NCI-H2107 treated with DMSO at 0.1 percent for 48 hours (cell line): Measurements from ENCODE around the gene BBC3.

Experiments used
- DNase-seq: peaks from one replicate; lab custom pipeline; 2025; ENCODE audit not compliant: unreplicated experiment; lab: John Stamatoyannopoulos, UW

BBC3 gene

GRCh38 chr19:47200530-47200929 is 30.5 kb downstream of the BBC3 start:
- DNase-seq, result no peak

- no peak for DNase-seq
Observed at GRCh38 chr19:47197141-47197540, 33.9 kb downstream of the BBC3 start.

GRCh38 chr19:47195434-47195833 is 35.6 kb downstream of the BBC3 start:
- DNase-seq, result no peak

DNA sequence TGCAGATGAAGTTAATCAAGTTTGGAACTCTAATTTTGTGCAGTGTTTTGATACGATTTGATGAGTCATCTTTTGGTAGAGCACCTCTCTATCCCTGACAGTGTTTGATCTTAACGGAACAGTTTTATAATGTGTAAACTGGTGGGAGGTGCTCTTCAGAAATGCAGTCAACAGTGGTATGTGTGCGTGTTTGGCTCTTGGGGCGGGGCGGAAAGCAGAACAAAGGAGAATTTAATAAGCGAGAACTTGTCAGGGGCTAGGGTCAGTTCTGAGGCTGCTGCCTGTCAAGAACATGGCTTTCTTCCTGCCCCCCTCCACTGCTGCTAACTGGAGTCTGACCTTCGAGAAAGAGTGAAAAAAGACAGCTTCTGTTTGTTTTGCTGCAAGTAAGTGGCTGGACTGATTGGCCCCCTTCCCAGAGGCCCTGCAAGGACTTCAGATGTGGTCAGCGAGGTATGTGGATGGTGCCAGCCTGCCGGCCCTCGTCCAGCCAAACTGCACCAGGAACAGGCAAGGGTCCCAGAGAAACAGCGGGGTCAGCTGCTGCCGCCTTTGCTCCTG is 40.8 kb downstream of the BBC3 start:
- DNase-seq, result no peak

GRCh38 chr19:47188507-47189033 is 42.4 kb downstream of the BBC3 start:
- DNase-seq, result no peak

- no peak for DNase-seq
Observed at GRCh38 chr19:47187797-47188196, 43.2 kb downstream of the BBC3 start.

GRCh38 chr19:47187335-47187655 is 43.7 kb downstream of the BBC3 start:
- no peak for DNase-seq

- no peak for DNase-seq
Observed at GRCh38 chr19:47186446-47187334, 44.3 kb downstream of the BBC3 start.

DNA sequence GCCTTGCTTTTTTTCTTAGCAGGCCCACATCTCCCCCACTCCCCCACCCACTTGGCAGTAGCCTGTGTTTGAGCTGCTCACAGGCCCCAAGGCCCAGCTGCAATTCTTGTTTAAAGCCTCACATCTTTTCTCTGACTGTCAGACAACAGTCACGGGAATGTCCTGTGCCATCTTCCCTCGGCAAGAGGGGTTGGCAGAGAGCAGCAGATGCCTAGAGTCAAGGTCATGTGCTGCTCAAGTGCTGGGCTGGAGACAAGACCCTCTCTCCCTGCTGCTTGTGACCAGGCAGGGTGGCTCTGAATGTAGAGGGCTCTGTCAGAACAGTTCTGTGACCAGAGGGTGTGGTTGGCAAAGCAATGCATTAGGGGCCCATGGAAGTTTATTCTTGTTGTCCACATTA is 47.4 kb downstream of the BBC3 start:
- no peak for DNase-seq

GRCh38 chr19:47179653-47180310 is 51.2 kb downstream of the BBC3 start:
- DNase-seq, result no peak

DNA sequence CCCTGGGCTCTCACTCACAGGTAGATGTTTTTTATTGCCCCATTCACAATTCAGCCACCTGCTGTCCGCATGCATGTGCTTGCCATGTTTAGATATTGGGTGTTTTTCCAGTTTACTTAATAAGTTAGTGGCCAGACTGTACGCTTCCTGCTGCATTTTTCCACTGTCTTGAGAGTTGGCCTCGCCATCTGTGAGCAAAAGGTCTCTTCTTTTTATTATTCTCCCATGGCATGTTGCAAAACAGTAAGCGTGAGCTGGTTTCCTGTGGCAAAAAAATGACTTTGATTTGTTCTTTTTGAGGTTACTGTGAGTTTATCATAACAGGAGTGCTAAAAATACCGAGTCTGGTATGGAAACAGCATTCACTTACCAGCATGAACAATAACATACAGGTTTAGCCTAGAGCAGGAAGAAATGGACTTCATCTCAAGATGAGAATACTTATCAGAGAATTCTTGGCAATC is 54.3 kb downstream of the BBC3 start:
- no peak for DNase-seq

DNA sequence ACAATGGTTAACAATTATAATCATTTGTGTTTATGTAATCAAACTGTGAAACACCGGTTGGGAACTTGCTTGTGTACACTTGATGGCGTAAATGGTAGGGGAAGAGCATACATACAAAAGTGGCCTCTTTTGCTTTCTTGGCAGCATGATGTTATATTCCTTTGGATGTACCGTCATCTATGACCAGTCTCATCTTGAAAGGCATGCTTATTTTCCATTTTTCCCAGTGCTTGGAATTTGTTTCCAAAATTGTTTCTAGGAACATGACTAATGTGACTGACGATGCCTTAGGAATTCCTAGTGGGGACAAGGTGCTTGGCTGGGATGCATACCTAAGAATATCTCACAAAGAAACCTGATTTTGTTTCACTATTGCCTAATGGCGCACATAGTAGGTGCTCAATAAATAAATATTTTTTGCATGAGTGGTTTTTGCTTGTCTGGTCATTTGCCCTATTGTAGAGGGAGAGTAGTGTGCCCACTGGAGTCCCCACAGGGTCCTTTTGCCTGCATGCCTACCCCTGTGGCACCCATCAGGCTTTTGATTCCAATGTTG is 54.9 kb downstream of the BBC3 start:
- no peak for DNase-seq

GRCh38 chr19:47172666-47173455 is 58.1 kb downstream of the BBC3 start:
- no peak for DNase-seq
